ENCODE results near the gene DNAH9. TPM values are rescaled to one million over a fixed set of nuclear protein-coding genes. Genes with fewer than 3 reads are reported as not detected.

Gene DNAH9
- total and polyA plus RNA-seq, 2 donors, result 0.09 to 0.48 TPM

DNA sequence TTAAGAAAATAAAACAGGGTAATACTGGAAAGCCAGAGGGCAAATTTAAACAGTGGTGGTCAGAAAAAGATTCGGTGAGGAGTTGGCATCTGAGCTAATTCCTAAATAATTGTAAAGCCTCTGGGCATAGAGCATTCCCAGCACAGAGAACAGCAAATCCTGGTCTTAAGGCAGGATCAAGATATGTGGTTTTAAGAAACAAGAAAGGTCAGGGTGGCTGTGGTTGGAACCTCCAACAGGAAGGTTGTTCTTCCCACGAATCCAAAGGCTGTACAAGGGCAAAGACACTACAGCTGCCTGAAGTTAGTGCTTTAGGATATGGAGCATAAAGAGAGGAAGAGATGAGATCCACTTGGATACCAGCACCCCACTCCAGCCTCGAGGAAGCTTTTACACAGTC, 284.4 kb downstream of the DNAH9 start:
- Histone ChIP-seq H3K27ac (ENCODE audit: low read depth in 1 of 2, low read length in 1 of 2) (no peak overlapping the region), H3K27me3 (ENCODE audit: control insufficient read depth in 2 of 2, insufficient read depth in 1 of 2, low read length in 1 of 2) (no peaks in the 10 kb centered on the region), H3K4me1 (ENCODE audit: control insufficient read depth in 2 of 2, insufficient read depth in 2 of 2, low read length in 2 of 2) (no peaks in the 10 kb centered on the region), H3K4me3 (ENCODE audit: low read length in 2 of 2) (no peak overlapping the region), H3K36me3 (ENCODE audit: control insufficient read depth in 2 of 2, insufficient read depth in 2 of 2, low read length in 1 of 2) (no peaks in the 10 kb centered on the region), H3K9me3 (ENCODE audit: control insufficient read depth in 2 of 2, insufficient read depth in 1 of 2, low read length in 1 of 2) (no peaks in the 10 kb centered on the region)
- no peak for DNase-seq (ENCODE audit: low read depth in 6 of 9, low spot score in 9 of 9)
- 57% methylated on average over 3 of the region's 3 CpGs for WGBS

DNA sequence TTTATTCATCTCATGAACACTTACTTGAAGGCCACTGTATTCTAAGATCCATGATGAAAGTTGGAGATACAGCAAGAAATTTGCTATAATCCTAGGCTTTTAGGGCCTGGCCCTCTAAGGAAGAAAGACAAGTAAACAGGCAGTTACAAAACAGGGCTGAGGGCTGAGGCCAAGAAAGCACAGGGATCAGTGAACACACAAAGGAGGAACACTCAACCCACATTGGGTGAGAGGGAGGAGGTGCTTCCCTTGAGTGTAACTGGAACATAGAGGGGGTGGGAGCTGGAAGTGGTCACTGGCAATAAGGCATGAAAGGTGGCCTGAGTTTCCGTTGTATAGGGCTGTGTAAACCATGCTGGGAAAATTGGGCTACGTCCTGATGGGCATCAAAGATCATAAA, 286.8 kb downstream of the DNAH9 start:
- no peak overlapping the region for H3K4me3 ChIP-seq (ENCODE audit: low read length in 2 of 2)
- H3K4me1 ChIP-seq (ENCODE audit: control insufficient read depth in 2 of 2, insufficient read depth in 2 of 2, low read length in 2 of 2), result no peaks in the 10 kb centered on the region
- H3K27me3 ChIP-seq (ENCODE audit: control insufficient read depth in 2 of 2, insufficient read depth in 1 of 2, low read length in 1 of 2), result no peaks in the 10 kb centered on the region
- H3K27ac ChIP-seq (ENCODE audit: low read depth in 1 of 2, low read length in 1 of 2), result no peak overlapping the region
- WGBS, result 63% methylated on average over 2 of the region's 2 CpGs
- H3K9me3 ChIP-seq (ENCODE audit: control insufficient read depth in 2 of 2, insufficient read depth in 1 of 2, low read length in 1 of 2), result no peaks in the 10 kb centered on the region
- no peak for DNase-seq (ENCODE audit: low read depth in 6 of 9, low spot score in 9 of 9)
- H3K36me3 ChIP-seq (ENCODE audit: control insufficient read depth in 2 of 2, insufficient read depth in 2 of 2, low read length in 1 of 2), result no peaks in the 10 kb centered on the region

DNA sequence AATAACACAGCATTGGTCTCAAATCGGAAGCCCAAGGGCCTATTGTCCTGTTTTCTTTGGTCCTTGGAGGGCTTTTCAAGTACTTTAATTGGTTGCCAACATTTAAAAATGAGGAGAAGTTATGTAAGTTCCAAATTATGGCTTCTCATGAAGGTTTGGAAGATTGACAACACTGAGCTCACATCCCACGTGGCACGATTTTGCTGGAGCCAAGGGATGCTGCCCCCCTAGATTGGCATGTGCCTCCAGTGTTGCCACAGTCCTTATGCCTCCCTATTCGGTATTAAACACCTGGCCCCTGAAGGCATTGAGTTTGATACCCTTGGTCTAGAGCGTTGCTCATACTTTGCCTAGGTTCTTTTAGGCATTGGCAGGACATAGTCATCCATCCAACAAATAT, 291.0 kb downstream of the DNAH9 start:
- Histone ChIP-seq H3K27me3 (ENCODE audit: control insufficient read depth in 2 of 2, insufficient read depth in 1 of 2, low read length in 1 of 2) (no peaks in the 10 kb centered on the region), H3K9me3 (ENCODE audit: control insufficient read depth in 2 of 2, insufficient read depth in 1 of 2, low read length in 1 of 2) (no peaks in the 10 kb centered on the region), H3K27ac (ENCODE audit: low read depth in 1 of 2, low read length in 1 of 2) (no peak overlapping the region), H3K4me1 (ENCODE audit: control insufficient read depth in 2 of 2, insufficient read depth in 2 of 2, low read length in 2 of 2) (no peaks in the 10 kb centered on the region), H3K4me3 (ENCODE audit: low read length in 2 of 2) (no peak overlapping the region), H3K36me3 (ENCODE audit: control insufficient read depth in 2 of 2, insufficient read depth in 2 of 2, low read length in 1 of 2) (no peaks in the 10 kb centered on the region)
- DNase-seq (ENCODE audit: low read depth in 6 of 9, low spot score in 9 of 9), result no peak
- 91% methylated on average over 5 of the region's 5 CpGs for WGBS

DNA sequence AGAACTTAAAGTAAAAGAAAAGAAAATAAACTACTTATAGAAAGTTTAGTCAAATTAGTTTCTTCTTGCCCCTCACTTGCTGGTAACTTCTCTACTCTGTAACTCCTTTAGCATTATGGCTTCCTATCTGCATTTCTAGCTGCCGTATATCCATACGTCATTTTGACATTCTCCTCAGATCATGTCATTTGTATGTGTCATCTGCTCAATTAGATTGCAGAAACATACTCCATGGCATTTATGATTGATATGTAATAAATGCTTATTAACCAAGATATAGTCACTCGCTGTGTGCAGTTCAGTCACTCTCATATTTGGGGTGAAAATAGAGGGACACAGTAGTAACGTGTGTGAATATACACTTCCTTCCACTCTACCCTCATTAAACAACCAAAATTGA, 295.6 kb downstream of the DNAH9 start:
- no peak for DNase-seq (ENCODE audit: low read depth in 6 of 9, low spot score in 9 of 9)
- Histone ChIP-seq H3K4me3 (ENCODE audit: low read length in 2 of 2) (no peak overlapping the region), H3K36me3 (ENCODE audit: control insufficient read depth in 2 of 2, insufficient read depth in 2 of 2, low read length in 1 of 2) (no peaks in the 10 kb centered on the region), H3K27ac (ENCODE audit: low read depth in 1 of 2, low read length in 1 of 2) (no peak overlapping the region), H3K9me3 (ENCODE audit: control insufficient read depth in 2 of 2, insufficient read depth in 1 of 2, low read length in 1 of 2) (no peaks in the 10 kb centered on the region), H3K27me3 (ENCODE audit: control insufficient read depth in 2 of 2, insufficient read depth in 1 of 2, low read length in 1 of 2) (no peaks in the 10 kb centered on the region), H3K4me1 (ENCODE audit: control insufficient read depth in 2 of 2, insufficient read depth in 2 of 2, low read length in 2 of 2) (no peaks in the 10 kb centered on the region)
- WGBS, result 93% methylated on average over 4 of the region's 4 CpGs

DNA sequence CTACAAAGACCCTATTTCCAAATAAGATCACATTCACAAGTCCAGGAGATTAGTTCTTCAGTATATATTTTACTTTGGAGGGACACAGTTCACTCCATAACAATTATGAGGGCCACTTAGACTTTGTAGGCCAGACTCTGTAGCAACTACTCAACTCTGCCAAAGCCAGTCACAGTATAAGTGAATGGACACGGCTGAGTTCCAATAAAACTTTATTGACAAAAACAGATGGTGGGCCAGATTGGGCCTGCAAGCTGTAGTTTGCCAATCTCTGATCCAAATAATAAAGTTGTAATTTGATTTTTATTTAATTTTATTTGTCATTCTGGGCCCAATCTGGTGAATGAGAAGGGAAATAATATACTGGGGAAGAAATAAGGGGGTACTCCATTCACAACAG, 297.9 kb downstream of the DNAH9 start:
- no peak for DNase-seq (ENCODE audit: low read depth in 6 of 9, low spot score in 9 of 9)
- Histone ChIP-seq H3K4me1 (ENCODE audit: control insufficient read depth in 2 of 2, insufficient read depth in 2 of 2, low read length in 2 of 2) (no peaks in the 10 kb centered on the region), H3K27me3 (ENCODE audit: control insufficient read depth in 2 of 2, insufficient read depth in 1 of 2, low read length in 1 of 2) (no peaks in the 10 kb centered on the region), H3K4me3 (ENCODE audit: low read length in 2 of 2) (no peak overlapping the region), H3K27ac (ENCODE audit: low read depth in 1 of 2, low read length in 1 of 2) (no peak overlapping the region), H3K9me3 (ENCODE audit: control insufficient read depth in 2 of 2, insufficient read depth in 1 of 2, low read length in 1 of 2) (peaks cover 0 to 2% of the 10 kb centered on the region in 2 donors), H3K36me3 (ENCODE audit: control insufficient read depth in 2 of 2, insufficient read depth in 2 of 2, low read length in 1 of 2) (no peaks in the 10 kb centered on the region)
- 96% methylated on average over 1 of the region's 1 CpG for WGBS

DNA sequence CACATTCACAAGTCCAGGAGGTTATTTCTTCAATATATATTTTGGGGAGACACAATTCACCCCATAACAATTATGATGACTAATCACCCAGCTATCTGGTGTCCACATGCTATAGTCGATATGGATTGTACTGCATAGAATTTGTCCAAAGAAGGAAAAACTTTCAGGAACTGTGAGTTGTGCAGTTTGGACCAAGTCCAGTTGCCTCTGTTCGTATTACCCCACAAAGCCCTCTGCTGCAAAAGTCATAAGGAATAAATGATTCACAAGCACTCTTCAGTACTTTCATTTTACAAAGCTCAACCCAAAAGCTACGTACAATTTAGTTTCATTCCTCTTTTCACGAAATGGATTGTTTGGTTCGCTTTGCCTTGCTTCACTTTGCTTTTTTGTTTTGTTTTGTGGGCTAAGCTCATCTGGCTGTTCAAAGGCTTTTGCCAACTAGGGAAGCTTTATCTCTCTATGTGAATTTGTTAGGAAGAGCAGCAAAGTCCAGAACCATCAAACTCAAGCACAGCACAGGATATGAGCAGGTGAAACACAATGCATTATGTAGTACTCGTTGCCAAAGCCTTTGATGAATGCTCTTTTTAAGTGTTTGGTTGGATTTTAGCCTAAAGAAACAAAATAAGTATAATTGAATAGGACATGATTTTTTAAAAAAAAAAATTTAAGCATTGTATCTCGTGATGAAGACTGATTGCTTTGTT, 300.4 kb downstream of the DNAH9 start:
- no peak for DNase-seq (ENCODE audit: low read depth in 6 of 9, low spot score in 9 of 9)
- Histone ChIP-seq H3K36me3 (ENCODE audit: control insufficient read depth in 2 of 2, insufficient read depth in 2 of 2, low read length in 1 of 2) (no peaks in the 10 kb centered on the region), H3K4me3 (ENCODE audit: low read length in 2 of 2) (no peak overlapping the region), H3K27me3 (ENCODE audit: control insufficient read depth in 2 of 2, insufficient read depth in 1 of 2, low read length in 1 of 2) (no peaks in the 10 kb centered on the region), H3K27ac (ENCODE audit: low read depth in 1 of 2, low read length in 1 of 2) (no peak overlapping the region), H3K4me1 (ENCODE audit: control insufficient read depth in 2 of 2, insufficient read depth in 2 of 2, low read length in 2 of 2) (no peaks in the 10 kb centered on the region), H3K9me3 (ENCODE audit: control insufficient read depth in 2 of 2, insufficient read depth in 1 of 2, low read length in 1 of 2) (peaks cover 0 to 2% of the 10 kb centered on the region in 2 donors)
- WGBS, result 89% methylated on average over 7 of the region's 7 CpGs

DNA sequence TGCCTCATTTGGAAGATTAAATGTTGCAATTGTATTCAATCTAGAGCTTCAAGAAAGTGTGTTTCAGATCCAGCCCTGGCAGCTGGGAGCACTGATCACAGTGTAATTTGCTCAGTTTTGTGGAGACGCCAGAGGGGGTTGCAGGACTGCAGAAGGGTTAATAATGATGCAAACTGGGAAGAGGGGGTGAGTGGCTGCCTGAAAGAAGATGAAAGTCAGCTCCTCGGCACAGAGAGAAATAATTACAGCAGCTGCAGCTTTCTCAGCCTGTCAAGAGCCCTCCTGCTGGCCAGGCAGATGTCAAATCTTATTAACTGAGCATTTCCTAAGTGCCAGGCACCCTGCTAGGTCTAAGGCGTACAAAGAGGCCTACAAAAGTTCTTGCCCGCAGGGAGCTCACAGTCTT, 301.3 kb downstream of the DNAH9 start:
- no peaks in the 10 kb centered on the region for H3K27me3 ChIP-seq (ENCODE audit: control insufficient read depth in 2 of 2, insufficient read depth in 1 of 2, low read length in 1 of 2)
- no peaks in the 10 kb centered on the region for H3K4me1 ChIP-seq (ENCODE audit: control insufficient read depth in 2 of 2, insufficient read depth in 2 of 2, low read length in 2 of 2)
- no peaks in the 10 kb centered on the region for H3K36me3 ChIP-seq (ENCODE audit: control insufficient read depth in 2 of 2, insufficient read depth in 2 of 2, low read length in 1 of 2)
- H3K27ac ChIP-seq (ENCODE audit: low read depth in 1 of 2, low read length in 1 of 2), result no peak overlapping the region
- 71% methylated on average over 4 of the region's 4 CpGs for WGBS
- no peak overlapping the region for H3K4me3 ChIP-seq (ENCODE audit: low read length in 2 of 2)
- DNase-seq (ENCODE audit: low read depth in 6 of 9, low spot score in 9 of 9), result no peak
- peaks cover 0 to 2% of the 10 kb centered on the region in 2 donors for H3K9me3 ChIP-seq (ENCODE audit: control insufficient read depth in 2 of 2, insufficient read depth in 1 of 2, low read length in 1 of 2)

DNA sequence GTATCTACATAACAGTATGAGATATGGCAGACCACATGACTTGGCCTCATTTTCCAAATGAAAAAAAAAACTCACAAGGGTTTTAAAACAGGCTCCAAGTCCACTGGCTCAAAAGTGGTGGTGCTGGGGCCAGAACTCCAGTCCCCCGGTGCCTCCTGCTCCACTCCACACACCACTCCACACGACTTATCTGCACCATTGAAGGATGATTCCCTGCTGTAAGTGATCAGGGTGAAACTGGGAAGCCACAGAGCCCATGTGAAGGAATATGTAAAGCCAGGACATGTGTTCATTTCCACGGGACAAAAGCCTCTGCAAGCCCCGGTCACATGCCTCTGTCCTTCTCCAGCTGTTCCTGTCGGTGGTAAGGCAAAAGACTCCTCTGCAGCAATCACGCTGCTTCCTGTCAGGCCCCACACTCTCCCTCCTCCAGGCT, 301.8 kb downstream of the DNAH9 start:
- no peaks in the 10 kb centered on the region for H3K36me3 ChIP-seq (ENCODE audit: control insufficient read depth in 2 of 2, insufficient read depth in 2 of 2, low read length in 1 of 2)
- H3K27ac ChIP-seq (ENCODE audit: low read depth in 1 of 2, low read length in 1 of 2), result no peak overlapping the region
- peaks cover 0 to 2% of the 10 kb centered on the region in 2 donors for H3K9me3 ChIP-seq (ENCODE audit: control insufficient read depth in 2 of 2, insufficient read depth in 1 of 2, low read length in 1 of 2)
- H3K27me3 ChIP-seq (ENCODE audit: control insufficient read depth in 2 of 2, insufficient read depth in 1 of 2, low read length in 1 of 2), result no peaks in the 10 kb centered on the region
- no peak overlapping the region for H3K4me3 ChIP-seq (ENCODE audit: low read length in 2 of 2)
- WGBS, result 37% methylated on average over 6 of the region's 6 CpGs
- no peaks in the 10 kb centered on the region for H3K4me1 ChIP-seq (ENCODE audit: control insufficient read depth in 2 of 2, insufficient read depth in 2 of 2, low read length in 2 of 2)
- DNase-seq (ENCODE audit: low read depth in 6 of 9, low spot score in 9 of 9), result no peak

DNA sequence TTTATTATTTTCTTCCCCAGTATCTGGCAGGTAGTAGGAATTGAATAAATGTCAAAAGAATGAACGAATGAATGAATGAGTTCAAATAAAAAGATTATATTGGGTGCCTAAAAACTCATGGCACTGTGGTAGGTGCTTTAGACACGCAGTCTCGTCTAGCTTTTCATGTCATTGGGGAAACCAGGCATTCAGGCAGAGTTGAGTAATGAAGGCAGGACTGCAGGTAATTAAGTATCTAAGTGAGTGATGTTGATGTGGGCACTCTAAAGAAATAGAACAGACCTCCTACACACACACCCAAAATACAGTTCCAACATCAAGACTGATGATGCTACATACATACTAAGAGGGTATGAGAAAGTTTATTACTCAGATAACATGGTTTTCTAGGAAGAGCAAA, 302.4 kb downstream of the DNAH9 start:
- 86% methylated on average over 3 of the region's 3 CpGs for WGBS
- Histone ChIP-seq H3K27me3 (ENCODE audit: control insufficient read depth in 2 of 2, insufficient read depth in 1 of 2, low read length in 1 of 2) (no peaks in the 10 kb centered on the region), H3K9me3 (ENCODE audit: control insufficient read depth in 2 of 2, insufficient read depth in 1 of 2, low read length in 1 of 2) (peaks cover 0 to 2% of the 10 kb centered on the region in 2 donors), H3K4me1 (ENCODE audit: control insufficient read depth in 2 of 2, insufficient read depth in 2 of 2, low read length in 2 of 2) (no peaks in the 10 kb centered on the region), H3K27ac (ENCODE audit: low read depth in 1 of 2, low read length in 1 of 2) (no peak overlapping the region), H3K4me3 (ENCODE audit: low read length in 2 of 2) (no peak overlapping the region), H3K36me3 (ENCODE audit: control insufficient read depth in 2 of 2, insufficient read depth in 2 of 2, low read length in 1 of 2) (no peaks in the 10 kb centered on the region)
- DNase-seq (ENCODE audit: low read depth in 6 of 9, low spot score in 9 of 9), result no peak

All from thymus (tissue), 11 donors.